Loucy (cell line): ENCODE data around the gene CDH4.

Experiments used
- H2AFZ ChIP-seq: fragments of 200-600 bp; sonication (generic); 2 replicates; pipeline ENCODE4 v1.6.0; 2016; ENCODE audit warnings: antibody characterized with exemption, mild to moderate bottlenecking, low read length, moderate library complexity
- H3F3A ChIP-seq: fragments of 200-600 bp; 2 replicates; pipeline ENCODE4 v1.6.0; 2016; ENCODE audit warnings: antibody characterized with exemption, low read depth, mild to moderate bottlenecking
- H3K27me3 ChIP-seq: fragments of 200-600 bp; sonication (generic); 2 replicates; pipeline ENCODE4 v1.6.1; 2014; ENCODE audit warnings: low read length, mild to moderate bottlenecking; ENCODE audit not compliant: insufficient read depth, poor library complexity, severe bottlenecking
- H3K36me3 ChIP-seq: fragments of 200-600 bp; sonication (generic); 2 replicates; pipeline ENCODE4 v1.6.1; 2016; ENCODE audit warnings: low read length; ENCODE audit not compliant: insufficient read depth
- H3K4me1 ChIP-seq: fragments of 200-600 bp; sonication (generic); 2 replicates; pipeline ENCODE4 v1.5.1; 2014; ENCODE audit warnings: low read length, mild to moderate bottlenecking; ENCODE audit not compliant: insufficient read depth, poor library complexity, severe bottlenecking
- H3K4me2 ChIP-seq: fragments of 200-600 bp; sonication (generic); 2 replicates; pipeline ENCODE4 v1.6.0; 2014; ENCODE audit warnings: antibody characterized with exemption, low read length, low read depth, mild to moderate bottlenecking; ENCODE audit not compliant: poor library complexity, severe bottlenecking
- H3K4me3 ChIP-seq: fragments of 200-600 bp; sonication (generic); 2 replicates; pipeline ENCODE4 v1.5.1; 2014; ENCODE audit warnings: low read length, mild to moderate bottlenecking, mixed read lengths; ENCODE audit not compliant: poor library complexity, severe bottlenecking
- H3K79me2 ChIP-seq: fragments of 200-600 bp; sonication (generic); 2 replicates; pipeline ENCODE4 v1.6.1; 2014; ENCODE audit warnings: low read length; ENCODE audit not compliant: insufficient read depth
- H3K9ac ChIP-seq: fragments of 200-600 bp; sonication (generic); 2 replicates; pipeline ENCODE4 v1.6.0; 2014; ENCODE audit warnings: mild to moderate bottlenecking, low read depth, low read length, moderate library complexity; ENCODE audit not compliant: poor library complexity, severe bottlenecking
- H3K9me2 ChIP-seq: fragments of 200-600 bp; sonication (generic); replicated peaks from 2 replicates; pipeline ENCODE4 v1.6.1; 2016; ENCODE audit warnings: low read depth, low read length, mixed read lengths
- H3K9me3 ChIP-seq: fragments of 200-600 bp; sonication (generic); 2 replicates; pipeline ENCODE4 v1.6.1; 2014; ENCODE audit warnings: mild to moderate bottlenecking, antibody characterized with exemption, low read length, low read depth; ENCODE audit not compliant: insufficient read depth
- H4K20me1 ChIP-seq: fragments of 200-600 bp; sonication (generic); 2 replicates; pipeline ENCODE4 v1.6.0; 2014; ENCODE audit warnings: antibody characterized with exemption, low read length, mild to moderate bottlenecking; ENCODE audit not compliant: insufficient read depth, poor library complexity, severe bottlenecking
- CTCF ChIP-seq: fragments of 200-600 bp; sonication (generic); conservative IDR thresholded peaks from 2 replicates; pipeline ENCODE4 v1.5.1; 2014; ENCODE audit warnings: mild to moderate bottlenecking, antibody characterized with exemption, low read length
- EZH2phosphoT487 ChIP-seq: fragments of 200-600 bp; IDR thresholded peaks from 2 replicates; pipeline ENCODE4 v1.6.1; 2018; ENCODE audit warnings: antibody characterized with exemption, mild to moderate bottlenecking, moderate library complexity, borderline replicate concordance

CDH4 gene

GRCh38 chr20:61814726-61815125 lies 562.7 kb downstream of the CDH4 start:
- Histone ChIP-seq H2AFZ (no peak overlapping the region), H3K9me2 (no peaks in the 10 kb centered on the region), H3K4me1 (no peaks in the 10 kb centered on the region), H3K4me2 (no peak overlapping the region), H3K36me3 (no peaks in the 10 kb centered on the region), H3K9me3 (no peaks in the 10 kb centered on the region), H3K4me3 (no peak overlapping the region), H3F3A (no peaks in the 10 kb centered on the region), H3K79me2 (no peaks in the 10 kb centered on the region), H3K9ac (no peak overlapping the region), H4K20me1 (no peaks in the 10 kb centered on the region), H3K27me3 (no peaks in the 10 kb centered on the region)
- TF ChIP-seq EZH2phosphoT487: no peak
- no peak for TF ChIP-seq CTCF

GRCh38 chr20:61815176-61815575 lies 563.1 kb downstream of the CDH4 start:
- H3K79me2 ChIP-seq: no peaks in the 10 kb centered on the region
- H3K36me3 ChIP-seq: no peaks in the 10 kb centered on the region
- no peak overlapping the region for H3K9ac ChIP-seq
- H3K9me2 ChIP-seq: no peaks in the 10 kb centered on the region
- H3K27me3 ChIP-seq: no peaks in the 10 kb centered on the region
- no peaks in the 10 kb centered on the region for H3F3A ChIP-seq
- TF ChIP-seq EZH2phosphoT487 (no peak), CTCF (no peak)
- H3K4me3 ChIP-seq: no peak overlapping the region
- H3K9me3 ChIP-seq: no peaks in the 10 kb centered on the region
- H2AFZ ChIP-seq: no peak overlapping the region
- H3K4me1 ChIP-seq: no peaks in the 10 kb centered on the region
- no peak overlapping the region for H3K4me2 ChIP-seq
- no peaks in the 10 kb centered on the region for H4K20me1 ChIP-seq

- Histone ChIP-seq H3K27me3 (no peaks in the 10 kb centered on the region), H4K20me1 (no peaks in the 10 kb centered on the region), H3K9me2 (no peaks in the 10 kb centered on the region), H3K4me3 (no peak overlapping the region), H3K9ac (no peak overlapping the region), H3F3A (no peaks in the 10 kb centered on the region), H3K4me1 (no peaks in the 10 kb centered on the region), H3K4me2 (no peak overlapping the region), H3K79me2 (no peaks in the 10 kb centered on the region), H3K9me3 (no peaks in the 10 kb centered on the region), H3K36me3 (no peaks in the 10 kb centered on the region), H2AFZ (no peak overlapping the region)
- TF ChIP-seq EZH2phosphoT487 (no peak), CTCF (no peak)
Observed at GRCh38 chr20:61815678-61816077, 563.6 kb downstream of the CDH4 start.
